ENCODE results near the gene TET2.

TET2 gene

GRCh38 chr4:105305019-105305836, 158.6 kb downstream of the TET2 start:
- DNase-seq, result no peak

- DNase-seq, result no peak
These were observed 159.6 kb downstream of the TET2 start for GRCh38 chr4:105306158-105306781.

GRCh38 chr4:105306820-105307219, 160.1 kb downstream of the TET2 start:
- no peak for DNase-seq

DNA sequence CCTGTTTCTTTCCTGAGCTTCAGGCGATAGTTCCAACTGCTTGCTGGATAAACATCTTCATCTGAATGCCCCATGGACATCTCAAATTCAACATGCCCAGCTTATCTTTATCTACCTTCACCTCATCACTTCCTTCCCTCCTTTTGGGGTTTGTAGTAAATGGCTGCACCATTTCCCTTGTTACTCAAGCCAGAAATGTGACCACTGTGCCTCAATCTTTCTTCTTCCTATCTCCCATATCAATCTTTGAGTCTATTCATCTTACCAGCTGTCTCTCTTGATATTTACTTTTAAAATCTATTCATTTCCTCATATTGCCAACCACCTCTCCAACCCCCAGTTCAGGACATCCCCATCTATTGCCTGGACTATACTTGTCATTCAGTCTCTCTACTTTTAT, 171.8 kb downstream of the TET2 start:
- no peak for DNase-seq

DNA sequence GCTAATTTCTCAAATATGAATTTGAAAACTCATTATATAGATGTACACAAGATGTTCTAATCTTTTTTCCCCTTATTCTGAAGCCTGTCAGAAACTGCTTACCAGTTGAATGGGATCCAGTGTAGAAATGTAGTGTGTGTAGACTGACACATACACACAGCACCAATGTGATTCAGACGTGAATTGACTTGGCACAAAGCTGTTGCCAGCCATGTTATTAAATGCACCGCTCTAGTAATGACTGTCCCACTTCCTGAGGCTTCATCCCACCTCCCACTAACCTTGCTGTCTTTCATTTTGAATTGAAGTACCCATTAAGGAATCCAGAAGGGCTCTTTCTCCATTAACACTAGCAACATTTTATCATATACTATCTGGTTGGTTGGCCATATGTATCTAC, 180.5 kb downstream of the TET2 start:
- no peak for DNase-seq

DNA sequence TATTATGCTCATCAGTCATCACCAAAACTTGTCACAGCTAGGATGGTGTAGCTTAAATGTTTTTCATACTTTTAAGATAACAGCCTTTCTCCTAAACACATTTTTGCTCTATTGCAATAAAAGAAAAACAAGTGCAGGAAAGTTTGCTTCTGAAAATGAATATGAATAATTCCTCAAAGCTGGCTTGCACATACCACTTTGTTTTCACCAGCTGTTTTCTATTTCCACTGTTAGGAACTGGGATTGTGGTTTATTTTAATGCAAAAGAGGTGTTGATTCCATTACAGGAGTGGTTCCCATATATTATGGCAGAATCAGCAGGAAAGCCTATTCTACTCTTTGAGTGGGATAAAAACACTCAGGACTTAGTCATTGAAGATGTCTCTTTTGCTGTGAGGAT, 181.3 kb downstream of the TET2 start:
- no peak for DNase-seq

GRCh38 chr4:105329081-105329480, 182.4 kb downstream of the TET2 start:
- DNase-seq, result no peak
